Activated T-cell treated with anti-CD3 and anti-CD28 coated beads for 48 hours (primary cell): Measurements from ENCODE around the gene CYP27B1.

Experiments
- DNase-seq: peaks from one replicate; pipeline ENCODE4 v3.0.0-alpha.2; 2020; ENCODE audit warnings: low read depth

Gene CYP27B1

GRCh38 chr12:57735198-57735855, 31.6 kb downstream of the CYP27B1 start:
- DNase-seq, result no peak

DNA sequence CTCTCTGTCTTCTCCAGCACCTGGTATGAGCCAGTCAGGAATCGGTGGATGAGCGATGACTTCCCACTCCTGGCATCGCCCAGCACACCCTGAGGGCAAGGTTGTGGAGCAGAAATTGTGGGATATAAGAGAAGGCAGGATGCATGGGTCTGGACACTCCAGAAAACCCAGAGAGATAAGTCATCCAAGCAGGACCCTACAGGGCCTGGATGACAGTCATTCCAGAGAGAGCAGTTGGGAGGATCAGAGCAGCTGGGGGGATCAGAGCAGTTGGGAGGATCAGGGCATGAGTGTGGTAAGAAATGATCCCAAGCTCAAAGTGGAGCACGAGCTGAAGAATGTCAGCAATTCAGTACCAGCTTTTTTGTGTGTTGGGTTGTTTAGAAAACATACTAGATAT, 32.3 kb downstream of the CYP27B1 start:
- DNase-seq, result no peak

DNA sequence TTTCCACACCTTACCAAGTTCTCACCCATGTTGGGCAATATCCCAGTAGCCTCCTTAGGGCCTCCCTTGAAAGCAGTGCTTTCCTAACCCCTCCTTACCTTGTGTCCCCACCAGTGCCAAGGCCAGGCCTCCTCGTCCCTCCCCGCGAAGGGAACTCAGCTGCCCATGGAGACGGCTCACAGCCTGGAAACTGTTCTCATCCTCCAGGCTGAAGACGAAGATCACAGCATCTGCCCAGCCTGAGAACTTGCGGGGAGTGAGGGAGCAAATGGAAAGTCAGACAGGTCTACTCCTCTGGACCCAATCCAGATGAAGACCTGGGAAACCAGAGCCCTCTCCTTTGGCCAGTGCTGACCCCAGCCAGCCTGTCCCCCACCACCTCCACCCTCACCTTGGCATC, 33.0 kb downstream of the CYP27B1 start:
- DNase-seq, result no peak

DNA sequence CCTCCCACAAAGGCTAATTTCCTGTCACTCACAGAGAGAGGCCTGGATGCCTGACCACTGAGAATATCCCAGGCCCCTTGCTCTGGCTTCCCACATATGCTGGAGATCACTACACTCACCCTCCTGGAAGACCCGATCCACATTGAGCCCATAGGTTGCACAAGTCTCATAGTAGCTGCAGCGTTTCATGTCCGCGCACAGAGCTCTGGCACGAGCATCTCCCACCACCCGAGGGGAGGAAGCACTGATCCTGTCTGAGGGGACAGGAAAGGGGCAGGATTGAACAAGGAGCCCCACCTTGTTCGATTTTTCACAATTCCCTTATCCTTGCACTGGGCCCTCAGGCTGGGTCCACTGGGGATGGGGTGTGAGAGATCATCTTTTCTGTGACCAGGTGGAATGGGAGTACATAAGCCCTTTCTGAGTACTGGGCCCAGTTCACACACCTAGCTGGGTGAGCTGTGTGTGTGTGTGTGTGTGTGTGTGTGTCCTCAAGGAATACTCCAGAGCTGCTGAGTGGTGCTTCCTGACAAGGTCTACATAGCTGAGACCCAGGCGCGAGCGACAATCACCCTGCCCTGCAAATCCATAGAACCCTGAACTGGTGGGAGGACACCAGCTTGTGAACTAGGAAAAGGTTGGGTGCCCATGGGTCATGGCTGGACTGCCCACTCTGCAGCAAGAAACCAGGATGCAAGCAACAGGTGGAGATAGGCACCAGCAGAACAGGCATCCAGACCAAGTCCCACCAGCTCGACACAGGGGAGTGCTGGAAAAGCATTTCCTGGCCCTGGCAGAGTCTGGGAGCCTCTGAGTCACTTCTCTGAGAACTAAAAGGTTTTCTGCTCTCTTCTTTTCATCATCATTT, 33.9 kb downstream of the CYP27B1 start:
- no peak for DNase-seq

- DNase-seq, result no peak
Observed at GRCh38 chr12:57732270-57732669, 34.6 kb downstream of the CYP27B1 start.

DNA sequence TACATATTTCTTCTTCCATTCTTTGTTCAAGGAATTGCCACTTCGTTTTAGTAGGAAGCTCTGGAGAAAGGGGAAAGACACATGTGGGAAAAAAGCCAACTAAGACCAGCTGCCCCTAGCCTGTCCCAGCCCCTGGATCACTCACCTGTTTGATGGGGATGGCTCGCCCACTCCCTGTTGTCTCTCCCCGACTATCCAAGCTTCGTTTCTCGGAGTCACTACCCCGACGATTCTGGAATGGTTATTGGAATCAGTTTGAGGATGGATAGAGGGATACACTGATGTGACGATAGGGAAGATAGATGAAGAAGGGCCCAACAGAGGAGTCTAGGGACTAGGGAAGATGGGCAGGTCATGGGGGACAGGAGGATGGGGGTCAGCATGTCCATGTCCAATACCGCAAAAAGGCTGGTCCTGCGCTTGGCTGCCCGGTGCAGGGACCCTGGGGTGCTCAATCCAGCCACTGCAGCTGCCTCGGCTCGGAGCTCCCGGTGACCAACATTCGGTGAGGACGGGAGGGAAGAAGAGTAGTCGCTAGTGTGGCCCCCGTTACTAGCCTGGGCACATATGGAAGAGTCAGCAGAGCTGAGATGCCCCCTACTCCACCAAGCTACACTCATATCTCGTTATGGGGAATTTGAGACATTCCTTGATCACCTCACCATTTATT, 35.3 kb downstream of the CYP27B1 start:
- DNase-seq, result no peak

DNA sequence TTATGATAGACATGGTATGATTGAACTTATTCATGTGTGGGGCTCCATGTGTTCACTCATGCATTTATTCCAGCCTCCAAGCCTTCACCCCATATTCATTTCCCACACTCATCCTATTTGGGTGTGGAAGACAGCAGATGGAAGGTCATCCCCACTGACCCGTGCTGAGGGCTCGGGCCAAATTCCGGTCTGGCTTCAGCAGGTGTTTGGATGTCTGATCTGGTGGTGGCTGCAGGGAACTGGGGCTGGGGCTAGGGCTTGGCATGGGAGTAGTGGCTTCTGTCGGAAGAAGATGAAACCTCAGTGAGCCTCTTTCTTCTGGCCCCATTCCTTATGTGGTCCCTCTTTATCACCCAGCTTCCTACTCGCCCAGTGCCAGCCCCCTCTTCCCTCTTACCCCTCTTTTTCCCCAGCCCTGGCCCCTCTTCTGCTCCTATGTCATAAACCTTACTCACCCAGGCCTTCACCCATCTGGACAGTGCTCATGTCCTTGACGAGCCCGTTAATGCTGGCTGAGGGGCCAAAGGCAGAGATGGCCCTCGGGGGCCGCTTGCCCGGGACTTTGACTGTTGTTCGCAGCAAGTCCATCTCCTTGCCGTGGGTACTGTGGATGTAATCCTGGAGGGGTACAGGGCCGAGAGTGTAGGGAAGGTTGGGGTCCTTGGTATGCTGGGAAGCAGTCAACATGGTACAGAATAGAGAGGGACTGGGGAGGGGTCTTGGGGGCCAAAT, 36.4 kb downstream of the CYP27B1 start:
- no peak for DNase-seq

GRCh38 chr12:57729321-57729844, 37.5 kb downstream of the CYP27B1 start:
- no peak for DNase-seq

- DNase-seq, result no peak
Observed at GRCh38 chr12:57727758-57728395, 39.0 kb downstream of the CYP27B1 start.

DNA sequence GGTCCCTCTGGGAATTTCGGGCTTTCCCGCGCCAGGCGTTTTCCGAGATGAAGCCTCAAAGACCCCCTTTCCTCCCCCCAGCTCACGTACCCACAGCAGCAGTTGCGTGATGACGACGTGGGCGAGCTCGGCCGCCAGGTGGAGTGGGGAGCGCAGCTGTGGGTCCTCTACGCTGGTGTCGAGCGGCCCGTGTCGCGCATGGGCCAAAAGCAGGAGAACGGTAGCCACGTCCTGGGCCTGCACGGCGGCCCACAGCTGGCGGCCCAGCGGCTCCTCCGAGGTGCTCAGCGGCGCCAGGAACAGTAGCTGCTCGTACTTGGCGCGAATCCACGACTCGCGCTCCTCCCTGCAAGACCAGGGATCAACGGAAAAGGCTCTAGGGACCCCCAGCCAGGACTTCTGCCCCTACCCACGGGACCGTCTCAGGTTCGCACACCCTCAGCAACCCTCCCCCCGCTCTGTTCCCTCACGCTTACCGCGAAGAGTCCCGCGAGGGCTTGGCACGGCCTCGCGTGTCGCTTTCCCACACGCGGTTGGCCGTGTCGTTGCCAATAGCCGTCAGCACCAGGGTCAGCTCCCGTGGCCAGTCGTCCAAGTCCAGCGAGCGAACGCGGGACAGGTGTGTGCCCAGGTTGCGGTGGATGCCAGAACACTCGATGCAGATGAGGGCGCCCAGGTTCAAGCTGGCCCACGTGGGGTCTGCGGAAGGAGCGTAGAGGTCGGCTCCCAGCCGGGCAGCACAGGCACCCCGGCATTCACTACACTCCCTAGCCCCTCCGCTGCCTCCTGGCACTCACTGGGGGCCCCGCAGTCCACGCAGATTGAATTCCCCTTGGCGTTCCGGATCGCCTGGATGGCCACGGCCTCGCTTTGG, 39.8 kb downstream of the CYP27B1 start:
- no peak for DNase-seq

- peak; percentile 19 for DNase-seq
Observed at GRCh38 chr12:57726151-57726883, 40.6 kb downstream of the CYP27B1 start.

- DNase-seq, result no peak
Observed at GRCh38 chr12:57725851-57726150, 41.1 kb downstream of the CYP27B1 start.

- no peak for DNase-seq
Observed at GRCh38 chr12:57724936-57725740, 41.7 kb downstream of the CYP27B1 start.

- no peak for DNase-seq
Observed at GRCh38 chr12:57724003-57724935, 42.6 kb downstream of the CYP27B1 start.

DNA sequence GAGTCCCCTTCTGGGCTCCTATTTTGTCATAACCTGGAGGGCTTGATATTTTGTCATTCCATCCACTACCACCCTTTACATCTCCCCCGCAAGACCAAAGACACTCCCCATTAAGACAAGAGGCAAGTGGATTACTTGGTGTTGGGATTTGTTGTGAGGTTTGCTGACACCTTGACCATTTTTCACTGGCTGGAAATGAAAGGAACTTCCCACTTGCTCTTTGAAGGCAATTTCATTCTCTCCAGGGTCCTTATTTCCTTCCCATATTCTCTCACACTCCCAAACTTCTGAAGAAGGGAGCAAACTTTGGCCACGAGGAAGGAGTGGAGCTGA, 43.3 kb downstream of the CYP27B1 start:
- DNase-seq, result no peak

DNA sequence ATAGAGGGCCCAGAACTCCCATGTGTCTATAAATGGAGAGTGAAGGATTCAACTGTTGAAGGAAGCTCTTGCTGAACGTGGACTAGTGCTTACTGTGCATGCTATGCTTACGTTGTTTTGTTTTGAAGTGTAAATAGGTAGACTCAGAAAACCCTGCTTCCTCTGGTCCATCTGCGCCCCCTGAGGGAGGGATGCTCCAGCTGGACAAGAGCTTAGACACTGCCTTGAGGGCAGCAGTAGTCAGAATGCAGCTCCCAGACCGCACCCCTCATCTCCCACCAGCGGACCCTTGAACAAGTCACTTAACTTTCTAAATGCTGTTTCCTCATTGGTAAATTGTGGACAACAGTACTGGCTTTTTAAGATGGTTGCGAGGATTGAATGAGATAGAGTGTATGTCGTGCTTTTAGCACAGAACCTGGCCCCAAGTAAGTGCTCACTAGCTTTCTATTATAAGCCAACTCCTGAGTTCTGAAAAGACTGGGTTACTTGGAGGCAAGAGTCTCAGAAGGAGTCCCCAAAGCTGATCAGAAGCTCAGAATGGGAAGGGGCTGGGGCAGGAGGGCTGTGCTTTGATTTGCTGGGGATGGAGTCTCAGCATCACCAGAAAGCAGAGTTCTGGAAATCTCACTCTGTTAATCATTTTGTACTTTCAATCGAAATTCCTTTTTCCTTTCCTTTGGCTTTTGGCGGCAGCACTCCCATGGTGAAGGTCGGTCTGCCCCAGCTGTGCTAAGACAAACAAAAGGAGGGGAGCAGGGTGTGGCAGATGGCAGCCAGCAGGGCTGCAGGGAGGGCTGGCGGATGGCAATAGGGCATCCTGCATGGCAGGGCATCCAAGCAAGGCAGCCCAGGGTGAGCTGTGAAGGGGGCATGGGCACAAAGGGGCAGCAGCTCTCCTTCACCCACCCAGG, 43.9 kb downstream of the CYP27B1 start:
- no peak for DNase-seq
